Measurements from ENCODE around the gene GSG1L.
"Not testable (repeated sequence)": the region's sequence is repeated elsewhere in the genome, so short reads cannot be mapped to it uniquely, and the experiment has no call there.

The GSG1L gene

GRCh38 chr16:27947696-27948095 is 115.8 kb downstream of the GSG1L start:
- no peak for DNase-seq (ENCODE audit: low spot score)

- no peak for DNase-seq (ENCODE audit: low spot score)
Measured at GRCh38 chr16:27945233-27945973, 118.1 kb downstream of the GSG1L start.

GRCh38 chr16:27943766-27944165 is 119.7 kb downstream of the GSG1L start:
- no peak for DNase-seq (ENCODE audit: low spot score)

GRCh38 chr16:27942071-27942470 is 121.4 kb downstream of the GSG1L start:
- not testable (repeated sequence) for DNase-seq (ENCODE audit: low spot score)

- DNase-seq (ENCODE audit: low spot score): no peak
Measured at GRCh38 chr16:27935076-27935475, 128.4 kb downstream of the GSG1L start.

- DNase-seq (ENCODE audit: low spot score): no peak
Measured at GRCh38 chr16:27932542-27933135, 130.9 kb downstream of the GSG1L start.

GRCh38 chr16:27929818-27930217 is 133.7 kb downstream of the GSG1L start:
- no peak for DNase-seq (ENCODE audit: low spot score)

- no peak for DNase-seq (ENCODE audit: low spot score)
Measured at GRCh38 chr16:27928542-27928941, 135.0 kb downstream of the GSG1L start.

GRCh38 chr16:27927266-27927901 is 136.1 kb downstream of the GSG1L start:
- no peak for DNase-seq (ENCODE audit: low spot score)

GRCh38 chr16:27925612-27926011 is 137.9 kb downstream of the GSG1L start:
- no peak for DNase-seq (ENCODE audit: low spot score)

- DNase-seq (ENCODE audit: low spot score): no peak
Measured at GRCh38 chr16:27924411-27925118, 138.9 kb downstream of the GSG1L start.

GRCh38 chr16:27923751-27924150 is 139.8 kb downstream of the GSG1L start:
- no peak for DNase-seq (ENCODE audit: low spot score)

- no peak for DNase-seq (ENCODE audit: low spot score)
Measured at GRCh38 chr16:27922433-27922832, 141.1 kb downstream of the GSG1L start.

GRCh38 chr16:27921134-27921533 is 142.4 kb downstream of the GSG1L start:
- DNase-seq (ENCODE audit: low spot score): no peak

- no peak for DNase-seq (ENCODE audit: low spot score)
Measured at GRCh38 chr16:27920391-27920891, 143.1 kb downstream of the GSG1L start.

- DNase-seq (ENCODE audit: low spot score): no peak
Measured at GRCh38 chr16:27918755-27919154, 144.8 kb downstream of the GSG1L start.

- no peak for DNase-seq (ENCODE audit: low spot score)
Measured at GRCh38 chr16:27917949-27918348, 145.6 kb downstream of the GSG1L start.

GRCh38 chr16:27911486-27911885 is 152.0 kb downstream of the GSG1L start:
- DNase-seq (ENCODE audit: low spot score): no peak

- DNase-seq (ENCODE audit: low spot score): no peak
Measured at GRCh38 chr16:27907457-27907972, 156.0 kb downstream of the GSG1L start.

- no peak for DNase-seq (ENCODE audit: low spot score)
Measured at GRCh38 chr16:27906883-27907282, 156.6 kb downstream of the GSG1L start.

- no peak for DNase-seq (ENCODE audit: low spot score)
Measured at GRCh38 chr16:27903046-27903655, 160.4 kb downstream of the GSG1L start.

GRCh38 chr16:27902551-27902950 is 161.0 kb downstream of the GSG1L start:
- no peak for DNase-seq (ENCODE audit: low spot score)
